HG02840 (cell line): Measurements from ENCODE around the gene EFNA5.

Source experiments
- ATAC-seq: cut with Tn5 transposase; IDR thresholded peaks from one replicate; pipeline ENCODE4 v1.9.1; 2021; ENCODE audit warnings: mild to moderate bottlenecking, moderate library complexity, moderate number of reproducible peaks; ENCODE audit not compliant: unreplicated experiment, low FRiP score

EFNA5 gene

DNA sequence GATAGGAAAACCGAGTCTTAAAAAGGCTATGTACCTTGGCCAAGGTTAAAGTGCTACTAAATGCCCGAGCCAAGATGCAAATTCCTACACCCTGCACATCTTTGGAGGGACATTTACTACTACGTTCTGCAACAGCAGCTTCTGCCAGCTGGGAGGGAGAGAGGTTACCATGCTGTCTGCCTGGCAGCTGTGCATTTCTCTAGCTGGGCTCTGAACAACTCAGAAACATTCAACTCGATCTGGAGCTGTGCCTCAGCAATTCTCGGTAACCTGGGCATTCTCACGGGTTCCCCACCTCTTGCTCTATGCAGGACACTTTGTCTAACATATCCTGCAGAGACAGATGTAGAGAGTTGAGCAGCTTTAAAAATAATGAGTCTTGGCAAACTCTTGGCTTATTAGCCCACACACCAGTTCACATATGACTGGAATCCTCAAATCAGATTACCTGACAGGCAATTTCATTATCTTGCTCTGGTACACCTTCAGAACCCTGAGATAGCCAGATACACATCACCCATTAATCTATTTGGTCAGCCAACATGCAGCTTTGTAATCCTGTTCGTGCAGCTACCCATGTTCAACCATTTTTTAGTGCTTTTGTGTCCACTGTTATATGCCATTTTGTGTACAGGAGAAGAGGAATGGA lies 115.8 kb downstream of the EFNA5 start:
- no peak for ATAC-seq

- ATAC-seq: no peak
These were observed 117.6 kb downstream of the EFNA5 start for GRCh38 chr5:107553117-107553555.

DNA sequence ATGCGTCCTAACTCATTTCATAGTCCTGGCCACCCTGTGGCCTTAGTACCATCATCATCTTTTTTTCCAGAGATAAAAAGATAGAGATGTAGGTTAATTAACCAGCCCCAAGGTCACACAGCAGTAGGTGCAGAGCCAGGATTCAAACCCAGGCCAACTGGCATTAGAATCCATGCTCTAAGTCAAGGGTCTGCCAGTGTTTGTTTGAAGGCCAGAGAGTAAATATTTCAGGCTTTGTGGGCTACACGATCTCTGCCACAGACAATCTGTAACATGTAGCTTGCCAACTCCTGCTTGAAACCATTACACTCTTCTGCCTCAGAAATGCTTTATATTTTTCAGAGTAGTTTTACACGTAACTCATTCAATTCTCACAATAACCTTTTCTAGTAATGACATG lies 119.6 kb downstream of the EFNA5 start:
- no peak for ATAC-seq

GRCh38 chr5:107549567-107549966 lies 121.2 kb downstream of the EFNA5 start:
- no peak for ATAC-seq

DNA sequence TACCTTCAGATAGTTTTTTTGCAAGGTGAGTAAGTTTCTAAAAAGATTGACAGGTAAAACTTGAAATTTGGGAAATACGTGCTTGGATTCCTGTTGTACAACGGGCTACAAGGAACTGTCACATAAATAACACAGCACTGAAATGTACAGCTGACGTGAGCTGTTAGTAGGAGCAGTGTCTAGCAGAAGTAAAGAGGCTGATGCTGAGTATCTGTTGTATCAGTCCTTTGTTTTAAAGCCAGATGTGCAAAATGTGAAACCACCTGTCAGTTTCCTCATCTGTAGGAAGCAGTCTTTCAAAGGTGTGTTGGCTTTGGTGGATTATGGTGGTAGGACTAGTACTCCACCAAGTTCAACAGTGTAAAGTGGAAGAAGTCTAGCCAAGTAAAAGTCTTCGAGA lies 122.3 kb downstream of the EFNA5 start:
- ATAC-seq: no peak

DNA sequence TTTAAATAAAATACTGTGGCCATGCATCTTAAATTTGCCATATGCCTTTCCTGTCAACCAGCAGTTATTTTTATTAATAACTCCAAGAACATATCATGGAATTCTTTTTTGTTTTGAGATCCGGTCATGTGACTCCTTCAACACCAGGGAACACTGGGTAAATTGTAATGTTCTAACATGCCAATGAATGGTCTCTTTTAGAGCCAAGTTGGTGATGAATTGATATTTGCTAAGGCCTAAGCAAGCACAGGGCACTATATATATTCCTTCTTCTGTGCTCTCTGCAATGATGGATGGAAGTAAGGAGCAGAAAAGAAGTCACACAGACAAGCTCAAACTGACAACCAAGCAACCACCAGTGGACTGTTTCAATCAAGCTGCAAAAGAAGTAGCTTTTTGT lies 124.0 kb downstream of the EFNA5 start:
- ATAC-seq: no peak

DNA sequence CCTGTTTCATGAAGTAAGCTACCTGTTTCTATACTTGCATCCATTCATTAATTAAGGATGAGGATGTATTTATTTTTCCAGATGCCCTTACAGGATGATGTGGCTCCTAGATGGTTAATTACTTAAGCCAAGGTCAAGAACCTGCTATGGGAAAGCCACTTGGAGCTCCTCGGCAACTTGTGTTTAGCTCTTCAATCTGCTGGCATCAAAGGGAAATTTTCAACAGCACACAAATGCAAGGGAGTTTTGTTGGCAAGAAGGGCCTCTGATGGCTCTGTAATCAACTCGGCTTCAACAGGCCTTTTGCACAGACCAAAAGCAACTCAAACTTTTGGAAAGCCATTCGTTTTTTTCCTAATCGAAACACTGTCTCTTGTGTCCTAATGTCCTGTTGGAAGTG lies 125.3 kb downstream of the EFNA5 start:
- no peak for ATAC-seq

GRCh38 chr5:107544967-107545366 lies 125.8 kb downstream of the EFNA5 start:
- no peak for ATAC-seq

- no peak for ATAC-seq
These were observed 126.3 kb downstream of the EFNA5 start for GRCh38 chr5:107544476-107544875.

DNA sequence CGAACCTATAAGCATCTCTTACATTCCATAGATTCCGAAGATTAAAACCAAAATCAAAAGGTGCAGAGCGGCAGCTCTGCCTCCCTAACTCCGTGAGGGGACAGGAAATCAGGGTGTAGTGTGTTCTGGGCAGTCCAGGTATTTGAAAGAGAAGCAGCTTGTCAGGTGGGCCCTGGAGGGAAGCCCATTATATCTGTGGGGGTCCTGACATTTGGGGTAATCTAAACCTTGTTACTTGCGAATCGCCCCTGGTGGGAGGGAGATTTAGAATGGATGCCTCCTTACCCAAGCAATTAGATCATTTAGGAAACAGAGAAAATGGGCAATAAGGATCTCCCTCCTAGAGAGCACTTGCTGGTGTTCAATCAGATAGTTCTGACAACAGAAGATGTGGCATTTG lies 126.9 kb downstream of the EFNA5 start:
- ATAC-seq: no peak

GRCh38 chr5:107542831-107543231 lies 127.9 kb downstream of the EFNA5 start:
- ATAC-seq: no peak

DNA sequence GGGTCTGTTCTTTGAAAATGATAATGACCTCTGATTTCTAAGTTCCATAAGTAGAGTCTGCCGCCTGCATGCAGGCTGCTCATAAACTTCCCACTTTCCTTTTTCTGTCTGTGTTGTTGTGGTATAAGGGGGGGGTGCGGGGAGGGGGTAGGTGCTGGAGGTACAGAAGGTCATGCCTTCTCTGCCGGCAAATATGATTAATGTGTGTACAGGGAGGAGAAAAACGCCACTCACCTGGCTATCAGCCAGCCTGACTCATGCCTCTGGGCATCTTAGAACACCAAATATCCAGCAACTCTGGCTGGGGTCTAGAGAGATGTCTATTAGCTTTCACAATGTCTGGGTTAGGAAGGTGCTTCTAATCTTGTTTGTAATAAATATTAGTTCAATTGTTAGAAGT lies 128.3 kb downstream of the EFNA5 start:
- no peak for ATAC-seq

DNA sequence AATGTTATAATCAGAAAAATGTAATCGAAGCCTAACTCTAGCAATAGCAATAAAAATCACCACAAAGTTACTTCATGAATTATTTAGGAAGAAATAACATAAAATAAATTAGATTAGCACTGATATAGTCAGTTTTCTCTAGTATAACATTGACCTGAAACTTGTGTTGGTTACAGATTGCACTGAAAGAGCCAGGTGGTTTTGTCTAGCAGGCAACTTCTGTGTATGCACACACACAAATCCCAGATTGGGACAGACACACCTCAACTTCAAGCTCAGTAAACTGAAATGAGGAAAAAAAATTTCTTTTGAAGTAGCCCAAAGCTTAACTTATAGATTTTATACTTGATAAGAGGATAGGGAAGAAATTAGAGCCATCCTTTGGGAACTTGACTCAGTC lies 129.3 kb downstream of the EFNA5 start:
- no peak for ATAC-seq

- no peak for ATAC-seq
These were observed 130.9 kb downstream of the EFNA5 start for GRCh38 chr5:107539726-107540330.

DNA sequence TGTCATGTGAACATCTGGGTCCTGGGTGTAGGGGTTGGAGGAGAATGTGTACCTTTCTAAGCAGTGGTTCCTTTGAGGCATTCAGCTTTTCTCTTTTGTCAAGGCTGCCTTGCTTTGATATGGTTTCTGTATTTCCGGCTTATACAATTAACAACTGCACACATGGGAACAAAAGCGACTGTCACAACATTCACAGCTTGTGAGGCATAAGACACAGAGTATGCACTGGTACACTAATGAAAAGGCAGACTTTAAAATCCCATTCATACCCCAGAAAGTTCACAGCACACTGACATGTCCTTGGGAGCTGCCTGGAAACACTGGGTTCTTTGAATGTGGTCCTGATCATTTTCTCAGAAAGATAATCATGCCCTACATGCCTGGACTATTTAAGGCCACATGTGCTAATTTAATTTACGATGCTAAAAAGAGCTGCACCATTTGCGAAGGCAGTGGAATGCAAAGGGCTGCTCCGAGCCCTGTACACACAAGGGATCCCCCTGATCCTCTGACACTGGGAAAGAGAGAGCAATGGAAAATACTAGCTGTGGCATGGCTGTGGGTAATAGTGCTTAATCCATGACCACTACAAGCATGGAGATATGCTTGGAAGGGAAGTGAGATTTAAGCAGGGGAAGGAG lies 131.8 kb downstream of the EFNA5 start:
- ATAC-seq: no peak

GRCh38 chr5:107538331-107538730 lies 132.4 kb downstream of the EFNA5 start:
- no peak for ATAC-seq

DNA sequence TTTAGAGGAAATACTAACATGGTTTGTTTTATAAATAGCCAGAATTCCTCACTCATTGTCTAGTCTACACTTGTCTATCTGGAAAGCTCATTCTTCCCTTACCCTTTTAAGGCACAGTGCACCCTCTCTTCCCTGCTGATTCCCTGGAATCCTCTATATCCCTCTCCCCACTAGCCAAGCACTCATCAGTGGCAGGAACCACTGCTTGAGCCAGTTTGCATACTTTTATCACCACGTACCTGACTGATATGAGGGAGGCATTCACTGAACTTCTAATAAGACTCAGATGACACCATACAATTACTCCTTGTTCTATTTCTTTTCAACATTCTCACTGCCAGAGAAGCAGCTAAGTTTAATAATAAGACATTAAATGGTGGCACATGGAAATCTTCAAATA lies 134.9 kb downstream of the EFNA5 start:
- ATAC-seq: no peak

GRCh38 chr5:107533910-107534876 lies 136.5 kb downstream of the EFNA5 start:
- no peak for ATAC-seq

- ATAC-seq: no peak
These were observed 137.8 kb downstream of the EFNA5 start for GRCh38 chr5:107532916-107533315.

DNA sequence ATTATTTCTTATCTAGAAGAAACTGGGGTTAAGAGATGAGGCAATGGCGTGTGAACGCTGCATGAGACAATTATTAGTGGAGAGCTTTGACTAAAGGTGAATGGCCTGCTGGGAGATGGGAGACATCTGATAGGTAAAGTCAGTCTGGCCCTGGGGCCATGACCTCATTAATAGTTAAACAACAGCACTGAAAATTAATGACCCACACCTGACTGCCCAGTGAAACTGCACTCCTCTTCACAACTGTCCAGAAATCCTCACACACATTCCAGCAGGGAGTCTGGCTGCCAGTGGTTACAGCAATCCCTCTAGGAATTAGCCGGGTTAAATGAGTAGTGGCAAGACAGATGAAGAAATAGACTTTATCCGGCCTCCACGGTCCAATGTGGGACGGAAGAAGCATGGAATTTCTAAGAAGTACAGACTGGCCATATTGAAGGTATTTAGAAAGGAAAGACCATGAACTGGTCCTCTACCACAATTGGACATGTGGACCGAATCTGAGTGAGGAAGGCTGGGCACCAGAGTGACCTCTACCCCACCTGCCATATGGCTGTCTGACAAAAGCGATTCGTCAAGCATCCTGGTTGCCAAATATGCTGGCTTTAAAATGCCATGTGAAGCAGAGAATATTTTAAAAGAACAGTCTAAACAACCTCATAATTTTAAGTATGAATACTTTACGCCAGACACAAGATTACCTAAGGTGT lies 138.4 kb downstream of the EFNA5 start:
- no peak for ATAC-seq
